H54 (cell line): Measurements from ENCODE around the gene TMEM9.

Experiments
- DNase-seq: peaks from one replicate; pipeline ENCODE4 v3.0.0; 2011; ENCODE audit warnings: low spot score, mixed read lengths; ENCODE audit not compliant: insufficient read length
- FAIRE-seq: peaks from 3 replicates; lab custom pipeline; 2011; peaks lifted over from hg19 to GRCh38; lab: Jason Lieb, UNC
- POLR2A ChIP-seq: IDR thresholded peaks from 2 replicates; pipeline ENCODE4 v1.6.1; 2011; ENCODE audit warnings: low read depth, mild to moderate bottlenecking, low read length

TMEM9 gene

DNA sequence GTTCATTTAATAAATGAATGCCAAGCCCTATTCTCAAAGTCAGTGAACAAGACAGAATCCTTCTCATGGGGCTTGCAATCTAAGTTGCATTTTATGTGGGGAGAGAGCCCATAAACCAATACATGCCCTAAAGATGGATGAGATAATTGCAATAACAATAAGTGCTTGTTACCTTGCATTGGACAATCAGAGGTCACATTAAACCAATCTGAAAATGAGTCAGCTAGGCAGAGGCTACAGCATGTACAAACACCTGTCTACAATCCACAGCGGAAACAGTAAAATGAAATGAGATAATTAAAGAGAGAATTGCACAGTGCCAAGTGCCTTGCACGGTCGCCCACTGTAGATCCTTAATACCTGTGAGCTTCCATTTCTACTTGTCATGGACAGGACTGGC is 28.9 kb upstream of the TMEM9 start:
- FAIRE-seq (no peak), DNase-seq (no peak)
- no peak for TF ChIP-seq POLR2A

DNA sequence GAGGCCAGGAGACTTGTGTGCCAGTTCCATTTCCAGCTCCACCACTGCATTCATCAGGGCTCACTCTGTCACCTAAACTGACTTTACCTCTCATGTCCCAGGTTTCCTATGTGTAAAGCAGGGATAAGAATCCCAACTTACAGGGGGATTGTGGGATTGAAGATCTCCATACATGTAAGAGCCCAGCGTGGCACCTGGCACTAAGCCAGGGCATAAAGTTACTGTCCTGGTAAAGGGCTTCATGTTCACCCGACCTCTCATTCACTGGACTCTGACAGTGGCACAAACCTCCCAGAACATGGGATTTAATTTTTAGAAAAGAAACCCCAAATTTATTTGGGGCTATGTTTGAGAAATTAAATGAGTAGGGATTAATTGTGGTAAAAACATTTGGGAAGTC is 27.5 kb upstream of the TMEM9 start:
- TF ChIP-seq POLR2A: no peak
- FAIRE-seq (no peak), DNase-seq (no peak)

DNA sequence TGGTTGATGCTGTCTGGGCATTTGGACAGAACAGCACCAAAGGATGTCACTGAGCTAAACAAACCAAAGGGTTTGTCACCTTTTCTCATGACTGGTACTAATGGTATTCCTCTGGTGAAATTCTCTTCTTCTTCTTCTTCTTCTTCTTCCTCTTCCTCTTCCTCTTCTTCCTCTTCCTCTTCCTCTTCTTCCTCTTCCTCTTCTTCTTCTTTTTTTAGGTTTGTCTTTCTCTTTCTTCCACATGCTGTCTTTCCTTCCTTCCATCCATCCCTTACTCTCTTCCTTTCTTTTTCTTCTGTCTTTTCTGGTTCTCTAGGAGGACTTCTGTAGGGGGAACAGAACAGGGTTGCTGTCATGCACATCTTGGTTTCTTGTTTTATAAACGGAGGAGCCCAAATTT is 27.0 kb upstream of the TMEM9 start:
- DNase-seq (no peak), FAIRE-seq (no peak)
- TF ChIP-seq POLR2A: no peak

DNA sequence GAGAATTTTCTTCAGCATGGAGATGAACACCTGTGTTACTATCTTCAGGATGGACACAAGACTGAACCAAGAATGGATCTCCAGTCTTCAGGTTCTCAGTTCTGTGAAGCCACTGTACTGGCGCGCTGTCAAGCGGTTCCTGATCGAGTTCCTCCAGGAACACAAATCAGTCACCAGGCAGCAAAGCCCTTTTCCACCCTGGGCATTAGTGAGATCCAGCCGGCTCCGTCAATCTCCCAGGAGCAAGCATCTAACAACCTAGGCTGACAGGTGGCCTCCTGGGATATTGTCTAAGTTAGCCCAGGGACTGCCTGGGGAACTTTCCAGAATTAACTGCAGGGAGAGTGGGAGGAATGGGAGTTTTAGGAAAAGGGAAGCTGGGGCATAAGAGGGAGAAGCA is 26.6 kb upstream of the TMEM9 start:
- DNase-seq: no peak
- TF ChIP-seq POLR2A: no peak
- FAIRE-seq: no peak

DNA sequence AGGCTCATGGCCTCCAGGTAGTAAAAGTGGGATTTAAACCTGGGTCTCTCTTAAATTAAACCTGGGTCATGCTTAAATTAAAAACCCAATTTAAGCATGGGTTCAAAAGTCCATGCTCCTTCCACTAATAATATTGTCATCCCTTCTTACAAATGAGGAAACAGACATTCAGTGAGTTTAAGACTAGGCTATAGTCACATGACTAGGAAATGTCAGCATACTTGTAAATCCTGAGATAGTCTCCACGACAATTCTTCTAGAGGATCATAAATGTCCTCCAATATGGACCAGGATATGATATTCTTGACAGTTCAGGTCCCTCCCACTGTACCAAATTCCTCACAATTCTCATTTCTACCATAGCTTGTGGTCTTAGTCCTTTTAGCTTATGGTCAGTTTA is 25.9 kb upstream of the TMEM9 start:
- TF ChIP-seq POLR2A: no peak
- DNase-seq (no peak), FAIRE-seq (no peak)

DNA sequence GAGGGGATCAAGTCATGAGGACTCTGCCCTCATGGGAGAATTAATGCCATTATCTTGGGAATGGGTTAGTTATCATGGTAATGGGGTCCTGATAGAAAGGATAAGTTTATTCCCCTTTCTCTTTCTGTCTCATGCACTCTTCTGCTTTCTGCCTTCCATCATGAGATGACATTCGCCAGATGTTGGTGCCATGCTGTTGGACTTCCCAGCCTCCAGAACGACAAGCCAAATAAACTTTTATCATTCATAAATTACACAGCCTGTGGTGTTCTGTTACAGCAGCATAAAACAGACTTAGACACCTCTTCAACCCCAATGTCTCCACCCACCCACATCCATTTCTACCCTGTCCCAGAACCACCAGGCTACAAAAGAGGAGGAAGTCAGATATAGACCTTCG is 24.4 kb upstream of the TMEM9 start:
- FAIRE-seq (no peak), DNase-seq (no peak)
- no peak for TF ChIP-seq POLR2A

DNA sequence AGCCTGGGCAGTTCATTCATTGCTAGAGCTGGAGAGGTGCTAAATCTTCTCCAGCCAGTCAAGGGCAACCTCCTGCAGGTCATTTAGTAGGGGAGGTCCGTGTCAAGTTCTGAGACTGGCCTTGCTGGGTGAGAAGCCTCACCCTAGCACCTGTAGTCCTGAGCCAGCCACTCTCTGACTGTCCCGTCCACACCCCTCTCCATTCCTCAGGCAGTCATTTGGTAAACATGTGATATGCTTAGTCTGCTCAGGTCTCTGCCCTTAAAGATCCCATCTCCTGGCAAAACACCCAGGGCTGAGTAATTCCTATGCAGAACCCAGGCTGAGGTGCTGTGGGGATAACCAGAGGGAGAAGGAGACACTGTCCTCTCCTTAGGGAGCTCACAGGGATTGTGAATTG is 22.7 kb upstream of the TMEM9 start:
- FAIRE-seq (no peak), DNase-seq (peak; percentile 28)
- TF ChIP-seq POLR2A: no peak

DNA sequence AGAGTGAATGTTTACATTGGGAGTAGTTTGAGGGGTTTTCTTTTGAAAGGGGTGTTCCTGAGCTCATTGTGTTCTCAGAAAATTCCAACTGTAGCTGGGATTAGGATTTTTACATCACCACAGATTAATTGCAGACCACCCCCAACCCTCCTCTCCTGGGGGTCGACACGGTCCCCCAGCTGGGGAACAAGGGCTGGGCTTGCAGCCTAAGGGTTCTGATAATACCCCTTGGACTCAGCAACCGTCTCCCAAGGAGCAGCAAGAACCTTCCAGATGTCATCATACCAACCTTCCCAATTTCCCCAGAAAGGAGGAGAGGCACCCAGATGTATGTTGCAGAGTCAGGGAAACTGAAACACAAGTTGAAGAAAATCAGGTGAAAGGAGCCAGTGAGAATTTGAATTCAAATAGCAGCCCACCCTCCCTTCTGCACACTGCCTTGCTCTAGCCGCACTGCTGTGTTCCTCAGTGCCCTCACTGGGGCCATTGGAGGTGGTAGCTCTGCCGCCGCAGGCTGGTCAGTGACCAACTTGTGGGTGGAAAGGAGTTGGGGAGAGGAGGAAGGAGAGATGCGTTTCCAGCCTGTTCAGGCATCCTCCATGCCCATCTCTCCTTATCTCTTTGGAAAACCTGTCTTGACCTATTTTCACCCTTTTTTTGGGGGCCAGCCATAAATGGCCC is 21.7 kb upstream of the TMEM9 start:
- no peak for TF ChIP-seq POLR2A
- no peak for FAIRE-seq
- no peak for DNase-seq

DNA sequence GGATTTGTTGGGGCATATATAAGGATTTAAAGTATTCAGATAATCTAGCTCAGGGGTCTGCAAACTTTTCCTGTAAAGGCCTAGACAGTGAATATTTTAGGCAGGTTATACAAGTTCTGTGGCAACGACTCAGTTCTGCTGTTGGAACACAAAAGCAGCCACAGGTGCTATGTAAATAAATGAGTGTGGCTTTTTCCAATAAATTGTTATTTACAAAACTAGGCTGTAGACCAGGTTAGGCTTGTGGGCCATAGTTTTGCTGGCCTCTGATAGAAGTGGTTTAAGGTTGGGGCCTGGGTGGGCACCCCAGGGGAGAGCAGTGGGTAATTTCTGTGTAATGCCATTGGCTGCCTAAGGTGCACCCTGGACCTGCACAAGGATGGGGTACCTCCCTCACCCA is 19.5 kb upstream of the TMEM9 start:
- no peak for TF ChIP-seq POLR2A
- DNase-seq (no peak), FAIRE-seq (no peak)

DNA sequence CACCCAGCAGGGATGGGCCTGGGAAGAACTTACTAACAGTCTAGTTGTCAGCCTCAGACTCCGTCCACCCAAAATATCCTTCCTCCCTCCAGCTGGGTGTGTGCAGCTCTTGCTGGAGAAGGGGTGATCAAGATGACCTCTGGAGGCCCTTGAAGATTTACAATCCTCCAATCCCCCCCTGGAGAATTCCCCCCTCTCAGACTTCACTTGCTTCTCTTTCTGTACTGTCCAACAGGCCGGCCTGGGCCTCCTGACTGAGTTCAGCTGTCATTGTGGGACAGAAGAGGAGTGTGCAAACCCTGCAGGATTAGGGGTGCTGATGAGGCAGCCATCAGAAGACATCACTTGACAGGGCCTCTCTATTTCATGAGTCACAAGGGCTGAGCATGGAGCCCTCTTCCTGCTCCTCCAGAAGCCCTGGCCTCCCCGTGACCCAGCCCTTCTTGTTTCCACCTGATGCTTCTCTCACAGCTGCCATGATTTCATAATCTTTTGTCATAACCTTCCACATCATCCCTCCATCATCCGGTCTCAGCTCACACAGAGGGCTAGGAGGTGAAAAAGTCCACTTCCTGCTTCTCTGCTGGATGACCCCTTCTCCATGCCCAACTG is 18.8 kb upstream of the TMEM9 start:
- no peak for DNase-seq
- no peak for TF ChIP-seq POLR2A
- FAIRE-seq: no peak

DNA sequence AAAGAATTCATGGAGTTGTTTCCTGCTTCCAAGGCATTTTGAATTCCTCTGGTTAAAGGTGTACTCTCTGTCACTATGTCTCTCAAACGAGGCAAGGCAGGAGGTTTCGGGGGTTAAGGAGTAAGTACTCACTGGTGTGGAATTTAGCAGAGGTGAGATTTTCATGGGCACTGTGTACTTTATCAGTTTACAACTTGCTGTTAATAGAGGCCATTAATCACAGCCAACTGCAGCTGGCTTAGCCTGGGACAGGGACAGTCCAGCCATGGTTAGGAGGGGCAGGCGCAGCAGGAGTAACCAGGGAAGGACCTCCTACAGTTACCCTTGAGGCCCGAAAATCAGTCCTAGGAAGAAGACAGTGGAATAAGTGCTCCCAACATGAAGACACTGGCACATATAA is 18.1 kb upstream of the TMEM9 start:
- no peak for FAIRE-seq
- TF ChIP-seq POLR2A: no peak

DNA sequence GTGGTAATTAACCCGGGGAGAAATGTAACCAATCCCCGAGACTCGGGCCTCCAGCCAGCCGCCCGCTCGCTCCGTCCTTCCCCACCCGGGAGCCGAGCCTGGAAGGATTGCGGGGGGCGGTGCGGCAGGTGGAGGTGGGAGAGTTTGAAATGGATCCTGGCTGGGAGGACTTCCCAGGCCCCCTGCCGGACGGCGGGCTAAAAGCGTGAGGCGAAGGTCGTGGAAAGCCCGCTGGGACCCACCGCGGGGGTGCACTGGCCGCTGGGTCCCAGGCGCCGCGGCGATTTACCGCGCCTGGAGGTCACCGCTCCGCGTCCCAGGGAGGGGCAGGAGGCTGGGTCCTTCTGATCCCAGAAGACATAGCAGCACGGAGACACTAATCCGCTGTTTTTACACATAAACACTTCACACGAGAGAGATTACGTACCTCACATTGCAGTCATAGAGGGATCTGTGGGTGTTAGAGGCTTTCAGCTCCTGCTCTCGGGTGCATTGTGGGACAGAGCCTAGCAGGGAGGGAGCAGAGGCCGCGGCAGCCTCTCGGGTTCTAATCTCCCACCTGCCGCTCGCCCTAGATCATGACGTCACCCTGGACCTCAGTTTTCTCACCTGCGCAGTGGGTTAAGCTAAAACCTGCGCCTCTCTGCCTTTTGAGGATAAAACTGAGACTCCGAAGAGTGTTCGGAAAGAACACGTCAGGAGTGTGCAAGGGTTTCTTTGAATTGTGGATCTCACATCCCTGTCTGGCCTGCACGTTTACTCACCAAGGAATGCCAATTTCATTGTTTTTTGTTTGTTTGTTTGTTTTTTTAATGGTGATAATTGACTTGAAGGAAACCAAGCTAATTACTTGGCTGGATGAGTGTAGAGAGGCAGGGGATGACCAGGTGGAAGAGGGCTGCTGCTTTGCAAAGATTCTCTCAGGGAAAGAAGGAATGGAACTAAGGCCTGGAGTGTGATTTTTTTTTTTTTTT is 17.1 kb upstream of the TMEM9 start:
- FAIRE-seq (no peak), DNase-seq (peak; percentile 40)
- no peak for TF ChIP-seq POLR2A

More for the DNA sequence above, 18.1 kb upstream of the TMEM9 start:
- DNase-seq: no peak

DNA sequence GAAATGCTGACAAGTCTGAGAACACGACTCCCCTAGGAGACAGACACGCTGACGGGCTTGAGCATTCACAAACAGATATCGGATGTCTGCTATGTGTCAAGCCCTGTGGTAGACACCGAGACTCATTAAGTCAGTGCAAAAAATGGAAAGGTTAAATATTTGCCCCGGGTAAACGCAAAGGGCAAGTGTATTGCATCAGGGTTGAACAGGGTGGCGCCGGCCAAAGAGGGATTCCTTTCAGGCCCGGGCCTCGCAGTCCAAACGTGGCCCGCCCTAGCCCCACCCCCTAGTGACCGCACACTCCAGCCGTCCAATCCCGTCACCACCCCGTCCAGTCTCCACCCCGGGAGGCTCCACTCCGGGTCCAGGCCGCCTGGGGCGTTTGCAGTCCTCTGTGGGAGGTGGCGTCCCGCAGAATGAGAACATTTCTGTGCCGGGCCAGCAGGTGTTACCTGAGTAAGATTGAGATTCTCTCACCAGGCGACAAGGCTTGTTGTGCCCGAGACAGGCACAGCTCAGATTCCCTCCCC is 16.3 kb upstream of the TMEM9 start:
- FAIRE-seq (no peak), DNase-seq (peak; percentile 94)
- TF ChIP-seq POLR2A: peak; percentile 48; the same call in 1 of the 2 replicates
